Activated gamma-delta T cell treated with anti-CD3 and anti-CD28 coated beads, Interleukin-2, amount 50 U/mL, for 16 hours (primary cell): ENCODE data around the gene FAM193A.
"Not testable (repeated sequence)": the region's sequence is repeated elsewhere in the genome, so short reads cannot be mapped to it uniquely, and the experiment has no call there.

Experiments used
- DNase-seq: peaks from one replicate; pipeline ENCODE4 v3.0.0-alpha.2; 2020; ENCODE audit warnings: low read depth

The FAM193A gene

GRCh38 chr4:2695346-2696060 is 159.1 kb downstream of the FAM193A start:
- no peak for DNase-seq

- DNase-seq, result no peak
Measured at GRCh38 chr4:2696423-2696822, 160.0 kb downstream of the FAM193A start.

- DNase-seq, result no peak
Measured at GRCh38 chr4:2697995-2698414, 161.6 kb downstream of the FAM193A start.

- no peak for DNase-seq
Measured at GRCh38 chr4:2698504-2698903, 162.1 kb downstream of the FAM193A start.

- DNase-seq, result no peak
Measured at GRCh38 chr4:2698951-2699505, 162.6 kb downstream of the FAM193A start.

GRCh38 chr4:2699534-2699933 is 163.1 kb downstream of the FAM193A start:
- DNase-seq, result no peak

- DNase-seq, result no peak
Measured at GRCh38 chr4:2700031-2700430, 163.6 kb downstream of the FAM193A start.

- no peak for DNase-seq
Measured at GRCh38 chr4:2702361-2702760, 165.9 kb downstream of the FAM193A start.

GRCh38 chr4:2702770-2703169 is 166.3 kb downstream of the FAM193A start:
- DNase-seq, result no peak

GRCh38 chr4:2712261-2712842 is 175.9 kb downstream of the FAM193A start:
- no peak for DNase-seq

- DNase-seq, result no peak
Measured at GRCh38 chr4:2713337-2713736, 176.9 kb downstream of the FAM193A start.

- DNase-seq, result peak; percentile 7
Measured at GRCh38 chr4:2714061-2714770, 177.8 kb downstream of the FAM193A start.

- no peak for DNase-seq
Measured at GRCh38 chr4:2714918-2715317, 178.5 kb downstream of the FAM193A start.

GRCh38 chr4:2715426-2715825 is 179.0 kb downstream of the FAM193A start:
- DNase-seq, result no peak

GRCh38 chr4:2716236-2716635 is 179.8 kb downstream of the FAM193A start:
- no peak for DNase-seq

GRCh38 chr4:2721586-2721985 is 185.1 kb downstream of the FAM193A start:
- DNase-seq, result no peak

GRCh38 chr4:2722033-2722432 is 185.6 kb downstream of the FAM193A start:
- DNase-seq, result no peak

GRCh38 chr4:2723751-2724150 is 187.3 kb downstream of the FAM193A start:
- DNase-seq, result no peak

GRCh38 chr4:2725380-2725779 is 188.9 kb downstream of the FAM193A start:
- no peak for DNase-seq

- not testable (repeated sequence) for DNase-seq
Measured at GRCh38 chr4:2726881-2727280, 190.4 kb downstream of the FAM193A start.

GRCh38 chr4:2728221-2728620 is 191.8 kb downstream of the FAM193A start:
- DNase-seq, result no peak

- no peak for DNase-seq
Measured at GRCh38 chr4:2728806-2729532, 192.5 kb downstream of the FAM193A start.
